HepG2 (cell line): ENCODE data around the gene PSMB3. TPM values are rescaled to one million over a fixed set of nuclear protein-coding genes. Genes with fewer than 3 reads are reported as not detected.
A peak's percentile ranks its signal among the peaks of the same experiment; 100 is the strongest.

ENCODE experiments used
- ATM ChIP-seq: fragments of 450-650 bp; IDR thresholded peaks from 2 replicates; pipeline ENCODE4 v1.7.1; 2017; ENCODE audit warnings: mild to moderate bottlenecking, borderline replicate concordance
- BHLHE40 ChIP-seq: IDR thresholded peaks from 2 replicates; pipeline ENCODE4 v1.6.1; 2011; ENCODE audit warnings: low read length, improper control_type of control experiment
- CREBL2 ChIP-seq: sonication (generic); formaldehyde crosslinking; IDR thresholded peaks from 2 replicates; pipeline ENCODE4 v1.8.1; 2023; ENCODE audit warnings: missing genetic modification reagents, mild to moderate bottlenecking, borderline replicate concordance
- FOSL2 ChIP-seq: sonication (generic); formaldehyde crosslinking; IDR thresholded peaks from 2 replicates; pipeline ENCODE4 v1.4.0; 2020; ENCODE audit warnings: missing genetic modification reagents
- GATA4 ChIP-seq: sonication (generic); IDR thresholded peaks from 2 replicates; pipeline ENCODE4 v1.6.1; 2016; ENCODE audit warnings: antibody characterized with exemption, low read depth, borderline replicate concordance
- HNRNPLL ChIP-seq: fragments of 200-400 bp; formaldehyde crosslinking; IDR thresholded peaks from 2 replicates; pipeline ENCODE4 v1.6.1; 2017; ENCODE audit warnings: mild to moderate bottlenecking, low read depth, low read length; ENCODE audit not compliant: poor library complexity, severe bottlenecking
- MLXIP ChIP-seq: sonication (generic); formaldehyde crosslinking; IDR thresholded peaks from 2 replicates; pipeline ENCODE4 v1.9.0; 2021; ENCODE audit warnings: missing genetic modification reagents, borderline replicate concordance
- NFE2L1 ChIP-seq: sonication (generic); formaldehyde crosslinking; IDR thresholded peaks from 2 replicates; pipeline ENCODE4 v1.4.0; 2020; ENCODE audit warnings: missing genetic modification reagents, mild to moderate bottlenecking, borderline replicate concordance
- NFKBIZ ChIP-seq: IDR thresholded peaks from 2 replicates; pipeline ENCODE4 v1.6.1; 2018; ENCODE audit warnings: missing genetic modification reagents, missing compliant biosample characterization
- POLR2AphosphoS2 ChIP-seq: IDR thresholded peaks from 2 replicates; pipeline ENCODE4 v1.6.1; 2011; ENCODE audit warnings: low read depth, low read length, improper control_type of control experiment
- STAG1 ChIP-seq: sonication (generic); formaldehyde crosslinking; IDR thresholded peaks from 2 replicates; pipeline ENCODE4 v1.4.0; 2020; ENCODE audit warnings: missing genetic modification reagents
- ZC3H13 ChIP-seq: sonication (generic); formaldehyde crosslinking; IDR thresholded peaks from 2 replicates; pipeline ENCODE4 v1.8.1; 2023; ENCODE audit warnings: mild to moderate bottlenecking, missing genetic modification reagents, moderate library complexity
- ZNF101 ChIP-seq: sonication (generic); formaldehyde crosslinking; IDR thresholded peaks from 2 replicates; pipeline ENCODE4 v1.4.0; 2020; ENCODE audit warnings: mild to moderate bottlenecking, low read depth, missing genetic modification reagents, borderline replicate concordance
- ZNF142 ChIP-seq: sonication (generic); formaldehyde crosslinking; IDR thresholded peaks from 2 replicates; pipeline ENCODE4 v1.4.0; 2020; ENCODE audit warnings: missing genetic modification reagents
- ZNF34 ChIP-seq: sonication (generic); formaldehyde crosslinking; IDR thresholded peaks from 2 replicates; pipeline ENCODE4 v1.4.0; 2020; ENCODE audit warnings: mild to moderate bottlenecking, missing genetic modification reagents, borderline replicate concordance
- ZNF710 ChIP-seq: sonication (generic); formaldehyde crosslinking; IDR thresholded peaks from 2 replicates; pipeline ENCODE4 v1.5.0; 2020; ENCODE audit warnings: mild to moderate bottlenecking, missing genetic modification reagents, borderline replicate concordance
- ZNF841 ChIP-seq: sonication (generic); formaldehyde crosslinking; IDR thresholded peaks from 2 replicates; pipeline ENCODE4 v1.8.1; 2023; ENCODE audit warnings: missing genetic modification reagents, borderline replicate concordance
- ZSCAN12 ChIP-seq: sonication (generic); formaldehyde crosslinking; IDR thresholded peaks from 2 replicates; pipeline ENCODE4 v1.9.0; 2021; ENCODE audit warnings: mild to moderate bottlenecking, missing genetic modification reagents
- polyA plus RNA-seq, 8 experiments: library from polyadenylated mRNA; depleted of rRNA in 3 of 8; stranded (reverse) in 7 of 8; unstranded in 1 of 8; fragments of >200 nt; fragmentation: Illumina TruSeq in 4 of 8; extraction: Trizol in 4 of 8; gene quantifications; 2 replicates each; pipeline versions ENCODE4 v1.2.1 to v1.2.3, GENCODE V29; 2011 to 2016; ENCODE audit warnings: low read depth in 4 of 8, missing spikeins in 1 of 8, mixed read lengths in 1 of 8; ENCODE audit not compliant: insufficient read depth in 1 of 8
- total RNA-seq, 5 experiments: library from RNA; depleted of rRNA; stranded (reverse); fragments of >200 nt; fragmentation: Illumina TruSeq; extraction: Trizol; gene quantifications; 2 replicates each; pipeline ENCODE4 v1.2.3, GENCODE V29; 2016; ENCODE audit warnings: low read depth in 1 of 5

PSMB3 gene
- total and polyA plus RNA-seq, 2 of the 13 experiments (the other 11 are each of a cell fraction or from before 2014, with no cell fraction given), result 366 to 517 TPM

- TF ChIP-seq ZNF142 (CRISPR knock-in tag) (no peak), POLR2AphosphoS2 (no peak), ZNF101 (CRISPR knock-in tag) (no peak), ZNF34 (CRISPR knock-in tag) (0 out of 2 replicates have a peak, but pooled peaks have one; percentile 1), CREBL2 (no peak), GATA4 (no peak), ATM (no peak), STAG1 (no peak), FOSL2 (CRISPR knock-in tag) (no peak), ZC3H13 (CRISPR knock-in tag) (no peak), ZNF710 (CRISPR knock-in tag) (no peak; the same call in 1 of the 2 replicates), BHLHE40 (no peak), ZNF841 (CRISPR knock-in tag) (no peak), HNRNPLL (no peak), NFKBIZ (CRISPR knock-in tag) (no peak), NFE2L1 (CRISPR knock-in tag) (peak; percentile 79; the same call in 1 of the 2 replicates), ZSCAN12 (no peak), MLXIP (no peak)
These were observed 46.3 kb downstream of the PSMB3 start (continued) for GRCh38 chr17:38798614-38799500.
